DMS114 treated with DMSO at 0.1 percent for 48 hours (cell line): ENCODE measurements around the gene ATP13A1.
"Not testable (repeated sequence)": the region's sequence is repeated elsewhere in the genome, so short reads cannot be mapped to it uniquely, and the experiment has no call there.

Experiments used
- DNase-seq: peaks from one replicate; lab custom pipeline; 2025; ENCODE audit not compliant: unreplicated experiment; lab: John Stamatoyannopoulos, UW

ATP13A1 gene

GRCh38 chr19:19624032-19624570 is 39.4 kb downstream of the ATP13A1 start:
- DNase-seq = no peak

GRCh38 chr19:19623383-19623782 is 40.1 kb downstream of the ATP13A1 start:
- no peak for DNase-seq

GRCh38 chr19:19619849-19620210 is 43.6 kb downstream of the ATP13A1 start:
- DNase-seq = no peak

GRCh38 chr19:19619181-19619848 is 44.2 kb downstream of the ATP13A1 start:
- DNase-seq = no peak

- DNase-seq = peak; percentile 96
Measured at GRCh38 chr19:19618219-19619051, 45.0 kb downstream of the ATP13A1 start, which contains the start of gene PBX4. Gene PBX4 (minus strand): TSS chr19:19618687. CDS start chr19:19618629, 58 bp downstream.

- DNase-seq = no peak
Measured at GRCh38 chr19:19615086-19615485, 48.4 kb downstream of the ATP13A1 start.

- no peak for DNase-seq
Measured at GRCh38 chr19:19613506-19613905, 50.0 kb downstream of the ATP13A1 start.

- DNase-seq = no peak
Measured at GRCh38 chr19:19610376-19611202, 52.9 kb downstream of the ATP13A1 start.

GRCh38 chr19:19606686-19607085 is 56.8 kb downstream of the ATP13A1 start:
- DNase-seq = not testable (repeated sequence)

- DNase-seq = no peak
Measured at GRCh38 chr19:19606021-19606420, 57.5 kb downstream of the ATP13A1 start.

GRCh38 chr19:19602713-19603324 is 60.7 kb downstream of the ATP13A1 start:
- DNase-seq = no peak

GRCh38 chr19:19602136-19602712 is 61.3 kb downstream of the ATP13A1 start:
- DNase-seq = no peak

GRCh38 chr19:19600793-19601330 is 62.6 kb downstream of the ATP13A1 start:
- no peak for DNase-seq

GRCh38 chr19:19598728-19599451 is 64.6 kb downstream of the ATP13A1 start:
- DNase-seq = not testable (repeated sequence)

- DNase-seq = no peak
Measured at GRCh38 chr19:19597809-19598306, 65.6 kb downstream of the ATP13A1 start.
